Uterus (tissue), 4 donors: ENCODE measurements around the gene SDK2. TPM values are rescaled to one million over a fixed set of nuclear protein-coding genes. Genes with fewer than 3 reads are reported as not detected.

Experiments
- DNase-seq, 2 donors: peaks; one replicate each; pipeline ENCODE4 v3.0.0-alpha.2; 2019 to 2020
- H3K27ac ChIP-seq, 2 donors: fragments of 200-600 bp; sonication (generic); 1 replicate in 1 of 2; 2 replicates in 1 of 2; pipeline ENCODE4 v1.5.1; 2016 to 2018
- H3K27me3 ChIP-seq, 2 donors: fragments of 200-600 bp; sonication (generic); one replicate each; pipeline ENCODE4 v1.5.1; 2018 to 2019; ENCODE audit warnings: control low read depth in 1 of 2
- H3K36me3 ChIP-seq, 2 donors: fragments of 200-600 bp; sonication (generic); one replicate each; pipeline ENCODE4 v1.5.1; 2019; ENCODE audit warnings: control low read depth in 1 of 2
- H3K4me1 ChIP-seq, 2 donors: fragments of 200-600 bp; sonication (generic); one replicate each; pipeline ENCODE4 v1.5.1; 2018 to 2019; ENCODE audit warnings: control low read depth in 1 of 2
- H3K4me3 ChIP-seq, 2 donors: fragments of 200-600 bp; sonication (generic); 1 replicate in 1 of 2; 2 replicates in 1 of 2; pipeline ENCODE4 v1.5.1; 2018 to 2019; ENCODE audit warnings: mild to moderate bottlenecking in 1 of 2
- H3K9me3 ChIP-seq, 2 donors: fragments of 200-600 bp; sonication (generic); one replicate each; pipeline ENCODE4 v1.5.1; 2019; ENCODE audit warnings: control low read depth in 1 of 2
- POLR2A ChIP-seq, 2 donors: fragments of 450-650 bp; IDR thresholded peaks; one replicate each; pipeline ENCODE4 v1.6.1; 2016; ENCODE audit warnings: antibody characterized with exemption in 2 of 2, mild to moderate bottlenecking in 1 of 2, moderate library complexity in 1 of 2
- intact Hi-C: fragments of 100-400 bp; cut with DNase I; formaldehyde crosslinking; loops from one replicate; pipeline ENCODE4 v1.15.1; 2023; ENCODE audit warnings: low total_unique reads
- total RNA-seq, 4 donors: library from RNA; depleted of rRNA in 3 of 4; stranded (reverse); fragments of >200 nt in 3 of 4; gene quantifications; one replicate each; pipeline versions ENCODE4 v1.1.0 to v1.2.4, GENCODE V29; 2014 to 2023
- TF ChIP-seq, protein P1 (sequence below), 4 experiments: fragments of 200-600 bp in 2 of 4; fragments of 450-650 bp in 2 of 4; sonication (generic) in 2 of 4; IDR thresholded peaks; one replicate each; pipeline ENCODE4 v1.5.1; 2016 to 2019; ENCODE audit warnings: antibody characterized with exemption in 4 of 4, mild to moderate bottlenecking in 2 of 4, moderate library complexity in 1 of 4
- donor health status: DM: yes; HTN: yes; CAD: no.

SDK2 gene
- total RNA-seq, 4 donors from 2014 or later = 1.1 to 5.0 TPM; not detected in 2

DNA sequence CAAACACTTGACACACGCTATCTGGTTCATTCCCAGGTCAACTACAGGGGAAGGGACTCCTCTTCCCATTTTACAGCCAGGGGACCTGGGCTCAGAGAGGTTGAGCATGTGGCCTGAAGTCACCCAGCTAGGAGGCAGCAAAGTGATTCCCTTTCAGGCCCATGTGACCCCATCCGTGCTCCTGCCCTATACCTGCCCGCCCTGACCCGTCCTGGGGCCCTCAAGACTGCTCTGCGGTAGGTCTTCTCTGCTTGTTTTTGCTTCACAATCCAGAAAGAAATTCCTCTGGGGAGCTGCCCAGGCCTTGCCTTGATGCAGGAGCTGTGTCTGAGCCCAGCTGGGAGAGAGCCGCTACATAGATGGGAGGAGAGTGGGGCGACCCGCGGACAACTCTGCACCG lies 161.4 kb downstream of the SDK2 start:
- no peak for DNase-seq
- TF ChIP-seq, protein P1, sequence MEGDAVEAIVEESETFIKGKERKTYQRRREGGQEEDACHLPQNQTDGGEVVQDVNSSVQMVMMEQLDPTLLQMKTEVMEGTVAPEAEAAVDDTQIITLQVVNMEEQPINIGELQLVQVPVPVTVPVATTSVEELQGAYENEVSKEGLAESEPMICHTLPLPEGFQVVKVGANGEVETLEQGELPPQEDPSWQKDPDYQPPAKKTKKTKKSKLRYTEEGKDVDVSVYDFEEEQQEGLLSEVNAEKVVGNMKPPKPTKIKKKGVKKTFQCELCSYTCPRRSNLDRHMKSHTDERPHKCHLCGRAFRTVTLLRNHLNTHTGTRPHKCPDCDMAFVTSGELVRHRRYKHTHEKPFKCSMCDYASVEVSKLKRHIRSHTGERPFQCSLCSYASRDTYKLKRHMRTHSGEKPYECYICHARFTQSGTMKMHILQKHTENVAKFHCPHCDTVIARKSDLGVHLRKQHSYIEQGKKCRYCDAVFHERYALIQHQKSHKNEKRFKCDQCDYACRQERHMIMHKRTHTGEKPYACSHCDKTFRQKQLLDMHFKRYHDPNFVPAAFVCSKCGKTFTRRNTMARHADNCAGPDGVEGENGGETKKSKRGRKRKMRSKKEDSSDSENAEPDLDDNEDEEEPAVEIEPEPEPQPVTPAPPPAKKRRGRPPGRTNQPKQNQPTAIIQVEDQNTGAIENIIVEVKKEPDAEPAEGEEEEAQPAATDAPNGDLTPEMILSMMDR (IDR thresholded peaks at IDR 0.05) = no peak
- TF ChIP-seq POLR2A (IDR thresholded peaks at IDR 0.05) = no peak
- H3K27ac ChIP-seq = no peak overlapping the region
- no peaks in the 10 kb centered on the region for H3K4me1 ChIP-seq
- H3K36me3 ChIP-seq = no peaks in the 10 kb centered on the region
- H3K9me3 ChIP-seq = peaks cover 0 to 4% of the 10 kb centered on the region in 2 donors
- H3K4me3 ChIP-seq = no peak overlapping the region
- H3K27me3 ChIP-seq = no peaks in the 10 kb centered on the region
- intact Hi-C loops = no loop called here

DNA sequence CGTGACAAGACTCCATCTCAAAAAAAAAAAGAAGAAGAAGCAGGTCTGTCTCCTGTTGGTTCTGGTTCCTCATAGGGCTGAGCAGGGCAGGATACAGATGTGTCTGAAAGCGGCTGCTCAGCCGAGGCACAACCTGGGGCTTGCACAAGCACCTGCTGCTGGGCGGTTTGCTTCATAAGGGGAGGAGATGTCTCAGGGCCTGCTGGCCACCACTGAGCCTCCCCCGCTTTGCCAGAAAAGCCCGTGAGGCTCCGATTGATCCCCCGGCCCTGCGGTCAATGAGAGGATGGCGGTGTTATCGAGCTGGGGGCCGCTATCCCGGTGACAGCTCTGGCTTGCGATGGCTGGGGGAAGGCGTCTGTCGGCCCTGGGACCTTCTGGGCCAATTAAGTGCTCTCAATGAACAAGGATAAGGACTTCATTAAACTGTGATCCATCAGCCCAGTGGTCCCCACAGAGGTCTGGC lies 162.0 kb downstream of the SDK2 start:
- H3K27me3 ChIP-seq = no peaks in the 10 kb centered on the region
- H3K27ac ChIP-seq = no peak overlapping the region
- no peak overlapping the region for H3K4me3 ChIP-seq
- DNase-seq = no peak
- TF ChIP-seq POLR2A (IDR thresholded peaks at IDR 0.05) = no peak
- TF ChIP-seq, protein P1 (IDR thresholded peaks at IDR 0.05) = no peak
- intact Hi-C loops = no loop called here
- peaks cover 0 to 4% of the 10 kb centered on the region in 2 donors for H3K9me3 ChIP-seq
- H3K4me1 ChIP-seq = no peaks in the 10 kb centered on the region
- no peaks in the 10 kb centered on the region for H3K36me3 ChIP-seq

DNA sequence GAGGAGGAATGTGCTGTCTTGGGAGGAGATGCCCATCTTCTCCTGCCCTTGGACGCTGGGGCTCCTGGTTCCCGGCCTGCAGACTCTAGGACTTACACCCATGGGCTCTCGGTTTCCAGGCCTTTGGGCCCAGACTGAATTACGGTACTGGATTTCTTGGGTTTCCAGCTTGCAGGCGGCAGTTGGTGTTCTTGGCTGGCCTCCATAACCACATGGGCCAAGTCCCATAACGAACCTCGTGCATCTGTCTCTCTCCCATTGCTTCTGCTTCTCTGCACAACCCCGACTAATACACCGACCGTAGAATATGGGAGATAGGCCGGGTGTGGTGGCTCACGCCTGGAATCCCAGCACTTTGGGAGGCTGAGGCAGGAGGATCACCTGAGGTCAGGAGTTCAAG lies 162.6 kb downstream of the SDK2 start:
- Histone ChIP-seq H3K27ac (no peak overlapping the region), H3K9me3 (peaks cover 0 to 4% of the 10 kb centered on the region in 2 donors), H3K36me3 (no peaks in the 10 kb centered on the region), H3K4me1 (no peaks in the 10 kb centered on the region), H3K27me3 (peaks cover 0 to 5% of the 10 kb centered on the region in 2 donors), H3K4me3 (no peak overlapping the region)
- DNase-seq = no peak
- no peak for TF ChIP-seq POLR2A (IDR thresholded peaks at IDR 0.05)
- TF ChIP-seq, protein P1 (IDR thresholded peaks at IDR 0.05) = no peak
- intact Hi-C loops = no loop called here

DNA sequence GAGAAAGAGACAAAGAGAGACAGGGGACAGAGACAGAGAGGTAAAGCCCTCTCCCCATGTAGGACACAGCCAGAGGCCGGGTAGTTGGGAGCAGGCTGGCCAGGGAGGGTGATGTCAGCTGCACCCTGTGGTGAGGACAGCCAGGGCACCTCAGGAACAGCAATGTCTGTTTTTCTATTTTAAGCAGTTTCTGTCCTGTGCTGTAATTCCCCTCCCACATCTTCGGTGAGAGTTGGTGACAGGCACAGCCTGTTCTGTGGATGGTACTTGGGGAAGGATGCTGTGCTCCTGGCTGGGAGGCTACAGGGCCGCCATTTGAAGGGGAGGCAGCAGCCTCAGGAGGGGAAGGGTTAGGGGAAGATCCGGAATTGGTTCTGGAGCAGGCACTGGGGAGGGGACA lies 163.5 kb downstream of the SDK2 start:
- intact Hi-C loops = no loop called here
- no peak overlapping the region for H3K27ac ChIP-seq
- TF ChIP-seq, protein P1 (IDR thresholded peaks at IDR 0.05) = no peak
- no peak for TF ChIP-seq POLR2A (IDR thresholded peaks at IDR 0.05)
- no peaks in the 10 kb centered on the region for H3K4me1 ChIP-seq
- no peak for DNase-seq
- H3K4me3 ChIP-seq = no peak overlapping the region
- no peaks in the 10 kb centered on the region for H3K36me3 ChIP-seq
- peaks cover 0 to 6% of the 10 kb centered on the region in 2 donors for H3K27me3 ChIP-seq
- H3K9me3 ChIP-seq = peaks cover 0 to 4% of the 10 kb centered on the region in 2 donors

DNA sequence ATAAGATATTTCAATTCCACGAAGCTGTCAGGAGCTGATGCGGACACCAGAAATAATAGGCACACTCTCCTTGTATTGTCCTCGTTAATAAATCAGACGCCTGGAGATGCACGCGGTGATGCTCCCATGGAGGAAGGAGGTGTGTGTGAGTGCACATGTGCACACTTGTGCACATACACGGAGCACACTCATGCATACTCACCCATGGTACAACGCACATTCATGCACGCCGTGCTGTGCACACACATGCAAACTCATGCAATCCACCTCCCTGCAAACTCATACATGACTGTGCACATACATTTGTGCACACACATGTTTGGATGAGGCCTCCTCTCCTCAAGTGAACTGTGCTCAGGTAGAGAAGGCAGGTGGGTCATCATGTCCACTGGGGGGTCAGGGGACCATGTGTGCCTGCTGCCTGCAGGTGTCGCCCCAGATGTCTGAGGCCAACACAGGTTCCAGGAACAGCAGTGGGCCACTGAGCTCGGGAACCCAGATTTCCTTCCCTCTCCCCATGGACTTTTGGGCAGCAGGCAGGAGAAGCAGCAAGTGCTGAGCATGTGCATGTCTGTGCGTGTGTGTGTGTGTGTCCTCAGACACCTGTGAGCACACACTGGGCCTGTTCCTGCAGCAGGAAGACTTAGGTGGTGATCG lies 165.3 kb downstream of the SDK2 start:
- Histone ChIP-seq H3K36me3 (no peaks in the 10 kb centered on the region), H3K4me3 (no peak overlapping the region), H3K9me3 (no peaks in the 10 kb centered on the region), H3K27me3 (peaks cover 0 to 6% of the 10 kb centered on the region in 2 donors), H3K4me1 (no peaks in the 10 kb centered on the region), H3K27ac (no peak overlapping the region)
- TF ChIP-seq, protein P1 (IDR thresholded peaks at IDR 0.05) = no peak
- TF ChIP-seq POLR2A (IDR thresholded peaks at IDR 0.05) = no peak
- intact Hi-C loops = no loop called here
- no peak for DNase-seq
